Activated naive CD4-positive, alpha-beta T cell treated with anti-CD3 and anti-CD28 coated beads, Interleukin-2, amount 50 U/mL, for 16 hours (primary cell): ENCODE results near the gene NKAPD1.
A peak's percentile ranks its signal among the peaks of the same experiment; 100 is the strongest.
"Not testable (repeated sequence)": the region's sequence is repeated elsewhere in the genome, so short reads cannot be mapped to it uniquely, and the experiment has no call there.

Experiments
- DNase-seq: peaks from one replicate; pipeline ENCODE4 v3.0.0-alpha.2; 2020

The NKAPD1 gene

GRCh38 chr11:112086422-112087191, 12.5 kb downstream of the NKAPD1 start, which contains the start of the genes SDHD and TIMM8B:
Gene SDHD, plus strand, starts transcription at chr11:112086873. Its CDS starts 35 bp downstream, at chr11:112086908.
Gene TIMM8B, minus strand, starts transcription at chr11:112086756. Its CDS starts 33 bp downstream, at chr11:112086723.
- peak; percentile 92 for DNase-seq

GRCh38 chr11:112087212-112087611, 13.1 kb downstream of the NKAPD1 start:
- DNase-seq = no peak

DNA sequence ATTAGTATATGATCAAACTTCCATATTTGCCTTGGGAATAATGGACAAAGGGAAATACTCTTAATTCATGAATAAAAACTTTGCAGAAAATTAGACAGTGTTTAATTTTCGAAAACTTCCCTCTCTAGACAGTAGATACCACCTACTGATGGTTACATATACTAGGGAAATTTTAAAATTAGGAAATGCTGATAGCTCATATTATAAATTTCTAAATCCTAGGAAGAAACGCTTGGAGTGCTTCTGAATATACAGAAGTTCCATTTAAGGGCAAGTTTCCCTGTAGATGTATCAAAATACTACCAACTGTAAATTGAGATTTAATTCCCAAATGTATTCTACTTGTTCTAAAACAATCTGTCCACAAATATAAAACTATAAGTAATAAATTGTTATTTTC, 21.2 kb downstream of the NKAPD1 start:
- not testable (repeated sequence) for DNase-seq

GRCh38 chr11:112096194-112096593, 22.1 kb downstream of the NKAPD1 start:
- DNase-seq = no peak

DNA sequence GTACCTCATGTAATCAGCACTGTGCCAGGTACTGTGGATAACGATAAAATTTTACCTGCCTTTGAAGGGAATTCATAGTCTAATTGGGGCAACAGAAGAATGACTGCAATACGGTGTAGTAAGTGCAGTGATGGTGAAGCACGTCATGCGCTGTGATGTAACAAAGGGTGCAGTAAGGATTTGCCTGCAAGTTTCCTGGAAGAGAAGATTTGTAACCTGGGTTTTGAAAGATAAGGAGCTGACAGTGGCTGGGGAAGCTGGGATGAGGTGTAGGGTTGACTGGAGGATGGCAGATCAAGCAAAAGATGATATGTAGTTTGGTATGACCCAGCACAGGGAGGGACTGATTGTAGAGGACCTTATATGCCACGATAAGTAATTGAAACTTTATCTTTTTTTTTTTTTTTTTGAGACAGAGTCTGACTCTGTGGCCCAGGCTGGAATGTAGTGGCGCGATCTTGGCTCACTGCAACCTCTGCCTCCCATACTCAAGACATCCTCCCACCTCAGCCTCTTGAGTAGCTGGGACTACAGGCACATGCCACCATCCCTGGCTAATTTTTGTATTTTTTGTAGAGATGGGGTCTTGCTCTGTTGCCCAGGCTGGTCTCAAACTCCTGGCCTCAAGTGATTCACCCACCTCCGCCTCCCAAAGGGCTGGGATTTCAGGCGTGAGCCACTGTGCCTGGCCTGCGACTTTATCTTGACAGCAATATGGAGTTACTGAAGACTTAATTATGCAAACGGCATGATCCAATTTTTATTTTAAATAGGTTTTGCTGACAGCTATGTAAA, 23.8 kb downstream of the NKAPD1 start:
- no peak for DNase-seq

DNA sequence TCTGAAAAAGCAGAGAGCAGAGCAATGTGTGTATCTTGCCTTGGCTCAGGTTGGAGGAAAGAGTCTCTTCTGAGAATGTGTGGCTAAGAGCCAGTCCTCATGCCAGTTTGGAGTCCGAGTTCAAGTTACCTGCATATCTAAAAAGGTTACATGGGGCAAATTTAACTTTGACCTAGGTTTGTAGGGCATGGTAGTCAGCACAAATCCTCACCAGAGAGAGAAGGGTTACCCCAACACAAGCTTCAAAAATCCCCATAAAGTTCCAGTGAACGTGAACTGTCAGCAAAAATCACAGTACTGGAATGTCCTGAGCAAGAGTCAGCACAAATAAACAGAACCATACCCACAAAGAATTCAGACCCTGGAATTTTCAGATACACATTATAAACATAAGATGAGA, 26.4 kb downstream of the NKAPD1 start:
- no peak for DNase-seq

DNA sequence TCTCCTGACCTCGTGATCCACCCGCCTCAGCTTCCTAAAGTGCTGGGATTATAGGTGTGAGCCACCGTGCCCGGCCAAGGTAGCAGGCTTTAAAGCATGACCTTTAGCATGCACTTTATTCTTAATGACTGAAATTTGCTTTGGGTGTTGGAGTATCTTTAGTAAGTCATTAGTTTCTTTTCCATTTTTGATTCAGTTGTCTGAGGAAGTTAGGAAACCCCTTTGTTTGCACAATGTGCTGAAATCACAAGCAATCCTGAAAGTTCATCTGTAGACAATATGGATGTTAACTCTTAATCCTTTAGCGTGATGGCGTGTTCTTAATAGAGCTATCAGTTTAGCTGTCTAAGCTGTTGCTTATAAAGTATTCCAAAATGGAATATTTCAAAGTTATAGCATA, 29.3 kb downstream of the NKAPD1 start:
- no peak for DNase-seq

GRCh38 chr11:112106070-112106469, 32.0 kb downstream of the NKAPD1 start:
- no peak for DNase-seq

DNA sequence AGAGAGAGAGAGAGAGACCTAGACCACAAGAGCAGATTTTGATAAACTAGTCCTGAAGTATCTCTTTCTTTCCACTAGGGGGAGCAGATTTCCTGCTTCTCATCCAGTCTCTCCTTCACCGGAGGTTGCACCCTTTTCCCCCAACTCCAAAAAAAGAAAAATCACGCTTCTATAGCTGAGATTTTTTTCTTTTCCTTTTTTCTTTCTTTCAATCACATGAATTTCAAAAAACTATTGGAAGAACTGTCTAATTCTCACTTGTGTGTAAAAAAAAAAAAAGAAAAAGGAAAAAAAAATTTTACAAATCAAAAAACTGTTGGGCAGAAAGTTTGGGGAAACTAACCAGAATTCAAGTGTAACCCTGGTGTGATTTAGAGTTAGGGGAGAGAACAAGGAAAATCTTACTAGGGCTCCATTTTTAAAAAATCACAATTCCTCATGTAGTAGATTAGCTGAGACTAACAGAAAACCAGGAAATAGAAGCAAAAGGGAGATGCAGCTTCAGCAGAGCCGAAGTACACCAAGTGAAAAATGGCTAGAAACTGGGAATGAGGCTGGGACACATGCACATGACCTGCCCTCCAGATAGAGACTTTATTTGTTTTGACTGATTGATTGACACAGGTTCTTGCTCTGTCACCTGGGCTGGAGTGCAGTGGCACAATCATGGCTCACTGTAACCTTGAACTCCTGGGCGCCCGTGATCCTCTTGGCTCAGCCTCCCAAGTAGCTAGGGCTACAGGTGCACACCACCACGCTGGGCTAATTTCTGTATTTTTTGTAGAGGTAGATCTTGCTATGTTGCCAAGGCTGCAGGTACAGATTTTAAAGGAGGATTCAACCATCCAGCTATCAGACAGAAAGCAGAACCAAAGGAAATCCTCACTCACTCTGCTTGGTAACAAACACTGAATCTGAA, 39.7 kb downstream of the NKAPD1 start:
- DNase-seq = no peak

GRCh38 chr11:112114460-112114859, 40.4 kb downstream of the NKAPD1 start:
- DNase-seq = no peak

DNA sequence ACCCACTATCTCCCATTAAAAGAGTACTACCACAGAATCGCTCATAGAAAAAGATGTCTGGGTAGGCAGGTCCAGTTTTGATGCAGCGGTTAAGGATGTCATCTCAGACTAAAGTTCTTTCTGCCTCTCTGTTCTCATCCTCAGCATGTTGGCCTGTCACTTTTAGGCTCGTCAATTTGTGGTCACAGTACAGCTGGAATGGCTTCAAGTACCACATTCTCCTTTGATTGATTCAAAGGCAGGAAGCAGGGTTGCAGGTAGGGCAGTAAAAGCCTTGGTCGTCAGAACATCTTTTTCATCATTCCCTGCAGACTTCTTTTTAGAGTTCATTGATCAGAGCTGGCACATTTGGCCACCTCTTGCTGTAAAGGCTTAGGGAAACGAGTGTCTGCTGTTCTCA, 41.3 kb downstream of the NKAPD1 start:
- DNase-seq = no peak

- DNase-seq = no peak
These were observed 44.1 kb downstream of the NKAPD1 start for GRCh38 chr11:112118176-112118575.

DNA sequence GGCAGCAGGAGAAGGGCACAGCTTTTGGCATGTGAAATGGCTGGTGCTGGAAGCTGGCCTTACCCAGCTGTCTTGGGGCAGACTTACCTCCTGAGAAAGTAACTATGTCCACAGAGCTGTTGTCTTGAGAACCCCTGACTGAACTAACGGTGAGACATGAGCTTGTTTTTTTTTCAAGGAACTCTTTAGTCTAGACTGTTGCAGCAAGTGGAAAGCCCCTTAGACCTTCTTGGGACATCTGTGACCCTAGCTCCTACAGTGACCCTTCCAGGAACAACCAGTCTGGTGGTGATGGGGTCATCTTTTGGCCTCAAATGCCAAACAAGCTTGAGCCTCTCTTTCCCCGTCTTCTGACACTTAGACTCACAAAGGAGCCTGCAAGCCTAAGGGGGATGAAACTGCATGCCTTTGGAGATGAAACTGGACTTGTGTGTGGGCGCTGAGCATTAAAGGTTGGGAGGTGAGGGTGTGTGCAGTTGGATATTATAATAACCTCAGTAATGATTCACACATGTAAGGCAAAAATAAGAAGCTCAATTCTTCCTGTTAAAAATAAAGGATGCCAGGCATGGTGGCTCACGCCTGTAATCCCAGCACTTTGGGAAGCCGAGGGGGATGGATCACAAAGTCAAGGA, 48.0 kb downstream of the NKAPD1 start:
- no peak for DNase-seq

DNA sequence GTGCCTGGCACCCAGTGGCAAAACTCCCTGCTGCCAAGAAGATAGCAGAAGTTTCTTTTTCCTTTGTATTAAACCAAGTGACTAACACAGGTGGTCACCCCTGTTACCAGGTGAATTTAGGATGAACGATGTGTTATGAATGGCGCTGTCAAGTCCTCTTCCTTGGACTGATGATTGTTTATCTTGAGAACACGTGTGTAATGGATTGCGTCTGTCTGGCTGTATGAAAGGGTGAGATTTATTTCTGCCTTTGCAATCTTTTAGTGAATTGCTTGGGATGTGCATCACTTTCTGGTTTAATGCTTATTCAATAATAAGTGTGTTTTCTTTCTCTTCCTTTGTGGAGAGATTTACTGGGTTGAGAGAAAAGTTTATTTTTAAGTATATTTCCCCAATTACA, 49.0 kb downstream of the NKAPD1 start:
- DNase-seq = no peak

DNA sequence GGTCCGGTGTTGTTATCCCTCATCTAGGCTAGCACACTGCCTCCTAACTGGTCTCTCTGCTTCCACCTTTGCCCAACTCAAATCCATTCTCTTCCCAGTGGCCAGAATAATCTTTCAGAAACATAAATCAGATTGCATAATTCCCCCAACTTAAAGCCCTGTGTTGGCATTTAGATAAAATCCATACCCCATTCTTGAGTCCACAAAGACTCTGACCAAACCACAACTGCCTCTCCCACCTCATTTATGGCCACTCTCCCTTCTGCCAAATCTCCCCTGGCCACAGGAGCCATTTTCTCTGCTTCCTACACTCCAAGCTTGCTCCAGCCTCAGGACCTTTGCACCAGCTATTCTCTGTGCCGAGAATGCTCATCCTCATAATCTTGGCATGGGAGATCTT, 53.0 kb downstream of the NKAPD1 start:
- no peak for DNase-seq

GRCh38 chr11:112128483-112129121, 54.5 kb downstream of the NKAPD1 start:
- DNase-seq = no peak

- DNase-seq = no peak
These were observed 55.6 kb downstream of the NKAPD1 start for GRCh38 chr11:112129656-112130055.

DNA sequence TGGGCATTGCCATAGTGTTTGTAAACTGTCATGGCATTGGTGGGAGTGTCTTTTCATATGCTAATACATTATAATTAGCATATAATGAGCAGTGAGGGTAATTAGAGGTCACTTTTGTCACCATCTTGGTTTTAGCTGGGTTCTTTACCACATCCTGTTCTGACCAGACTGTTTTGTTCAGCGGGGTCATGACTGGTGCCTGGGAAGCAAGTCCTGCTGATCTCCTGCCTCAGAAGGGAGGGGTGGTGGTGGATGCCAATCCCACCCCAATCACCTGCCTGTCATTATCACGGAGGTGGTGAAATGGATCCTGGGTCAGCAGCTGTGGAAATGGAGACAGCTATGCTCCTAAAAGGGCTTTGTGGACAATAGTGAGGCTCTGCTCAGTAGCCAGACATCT, 58.6 kb downstream of the NKAPD1 start:
- DNase-seq = no peak

DNA sequence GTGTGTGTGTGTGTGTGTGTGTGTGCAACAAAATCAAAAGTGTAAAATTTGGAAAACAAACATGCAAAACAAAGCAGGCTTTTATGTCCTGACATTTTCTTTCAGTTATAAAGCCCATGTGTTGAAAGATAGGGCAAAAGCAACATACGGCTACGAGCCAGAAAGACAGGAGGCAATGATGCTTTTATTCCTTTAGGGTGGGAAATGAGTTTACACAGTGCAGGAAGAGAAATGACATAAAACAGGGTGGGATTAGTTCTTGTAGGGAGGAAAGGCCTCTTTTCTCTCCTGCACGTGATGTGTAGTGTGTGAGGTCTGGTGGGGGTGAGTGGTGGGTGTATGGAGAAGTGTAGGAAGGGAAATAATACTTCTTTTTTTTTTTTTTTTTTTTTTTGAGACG, 60.4 kb downstream of the NKAPD1 start:
- DNase-seq = no peak
